Measurements from ENCODE around the gene TMEM158. TPM values are rescaled to one million over a fixed set of nuclear protein-coding genes. Genes with fewer than 3 reads are reported as not detected.

Gene TMEM158
- total RNA-seq, result 4.3 TPM

DNA sequence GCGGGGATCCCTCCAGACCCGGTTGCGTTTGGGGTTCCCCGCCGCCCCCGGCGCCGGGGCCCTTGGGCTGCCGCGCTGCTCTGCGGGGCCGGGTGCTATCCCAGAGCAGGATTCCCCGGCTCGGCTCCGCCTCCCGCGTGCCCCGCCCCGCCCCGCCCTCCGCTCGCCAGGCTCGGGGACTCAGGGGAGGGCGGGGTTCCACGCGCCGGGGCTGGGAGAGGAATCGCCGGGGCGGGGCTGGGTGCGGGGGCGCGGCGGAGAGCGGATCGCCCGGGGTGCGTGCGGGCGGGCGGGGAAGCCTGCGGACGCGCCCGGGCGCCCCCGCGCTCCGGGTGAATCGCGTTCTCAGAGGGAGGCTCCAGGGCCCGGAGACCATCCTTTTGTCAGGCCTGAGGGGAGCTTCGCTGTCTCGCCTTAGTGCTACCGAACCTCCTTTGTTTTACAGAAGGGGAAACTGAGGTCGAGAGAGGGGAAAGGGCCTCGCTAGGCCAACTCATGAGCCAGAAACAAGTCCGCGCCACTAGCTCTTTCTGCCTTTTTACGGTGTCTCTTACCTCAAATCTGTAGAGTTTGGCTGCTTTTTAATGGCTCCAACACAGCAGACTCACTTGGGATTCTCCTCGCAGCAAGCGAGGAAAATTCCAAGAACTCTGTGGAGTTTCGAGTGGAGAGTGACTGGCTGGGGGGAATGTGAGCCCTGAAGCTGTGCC is at the start of gene TMEM158:
Gene TMEM158, minus strand, starts transcription at position 82 of the 710 bp plus-strand sequence. CDS start 260 bp downstream, outside the sequence.

Other genes starting within 250 kb of the TMEM158 start
- 109 TPM for gene CLEC3B, start 200.0 kb downstream of the TMEM158 start, total RNA-seq
- gene CDCP1, start 79.9 kb downstream of the TMEM158 start, total RNA-seq, result 2.2 TPM
- gene LARS2, start 162.3 kb upstream of the TMEM158 start, total RNA-seq, result 32.8 TPM

All from camera-type eye (tissue), 1 donor.